ENCODE measurements around the gene ANKIB1. TPM values are rescaled to one million over a fixed set of nuclear protein-coding genes. Genes with fewer than 3 reads are reported as not detected.

ANKIB1 gene, protein sequence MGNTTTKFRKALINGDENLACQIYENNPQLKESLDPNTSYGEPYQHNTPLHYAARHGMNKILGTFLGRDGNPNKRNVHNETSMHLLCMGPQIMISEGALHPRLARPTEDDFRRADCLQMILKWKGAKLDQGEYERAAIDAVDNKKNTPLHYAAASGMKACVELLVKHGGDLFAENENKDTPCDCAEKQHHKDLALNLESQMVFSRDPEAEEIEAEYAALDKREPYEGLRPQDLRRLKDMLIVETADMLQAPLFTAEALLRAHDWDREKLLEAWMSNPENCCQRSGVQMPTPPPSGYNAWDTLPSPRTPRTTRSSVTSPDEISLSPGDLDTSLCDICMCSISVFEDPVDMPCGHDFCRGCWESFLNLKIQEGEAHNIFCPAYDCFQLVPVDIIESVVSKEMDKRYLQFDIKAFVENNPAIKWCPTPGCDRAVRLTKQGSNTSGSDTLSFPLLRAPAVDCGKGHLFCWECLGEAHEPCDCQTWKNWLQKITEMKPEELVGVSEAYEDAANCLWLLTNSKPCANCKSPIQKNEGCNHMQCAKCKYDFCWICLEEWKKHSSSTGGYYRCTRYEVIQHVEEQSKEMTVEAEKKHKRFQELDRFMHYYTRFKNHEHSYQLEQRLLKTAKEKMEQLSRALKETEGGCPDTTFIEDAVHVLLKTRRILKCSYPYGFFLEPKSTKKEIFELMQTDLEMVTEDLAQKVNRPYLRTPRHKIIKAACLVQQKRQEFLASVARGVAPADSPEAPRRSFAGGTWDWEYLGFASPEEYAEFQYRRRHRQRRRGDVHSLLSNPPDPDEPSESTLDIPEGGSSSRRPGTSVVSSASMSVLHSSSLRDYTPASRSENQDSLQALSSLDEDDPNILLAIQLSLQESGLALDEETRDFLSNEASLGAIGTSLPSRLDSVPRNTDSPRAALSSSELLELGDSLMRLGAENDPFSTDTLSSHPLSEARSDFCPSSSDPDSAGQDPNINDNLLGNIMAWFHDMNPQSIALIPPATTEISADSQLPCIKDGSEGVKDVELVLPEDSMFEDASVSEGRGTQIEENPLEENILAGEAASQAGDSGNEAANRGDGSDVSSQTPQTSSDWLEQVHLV
- 52.6 and 67.3 TPM in 2 replicates for total RNA-seq

DNA sequence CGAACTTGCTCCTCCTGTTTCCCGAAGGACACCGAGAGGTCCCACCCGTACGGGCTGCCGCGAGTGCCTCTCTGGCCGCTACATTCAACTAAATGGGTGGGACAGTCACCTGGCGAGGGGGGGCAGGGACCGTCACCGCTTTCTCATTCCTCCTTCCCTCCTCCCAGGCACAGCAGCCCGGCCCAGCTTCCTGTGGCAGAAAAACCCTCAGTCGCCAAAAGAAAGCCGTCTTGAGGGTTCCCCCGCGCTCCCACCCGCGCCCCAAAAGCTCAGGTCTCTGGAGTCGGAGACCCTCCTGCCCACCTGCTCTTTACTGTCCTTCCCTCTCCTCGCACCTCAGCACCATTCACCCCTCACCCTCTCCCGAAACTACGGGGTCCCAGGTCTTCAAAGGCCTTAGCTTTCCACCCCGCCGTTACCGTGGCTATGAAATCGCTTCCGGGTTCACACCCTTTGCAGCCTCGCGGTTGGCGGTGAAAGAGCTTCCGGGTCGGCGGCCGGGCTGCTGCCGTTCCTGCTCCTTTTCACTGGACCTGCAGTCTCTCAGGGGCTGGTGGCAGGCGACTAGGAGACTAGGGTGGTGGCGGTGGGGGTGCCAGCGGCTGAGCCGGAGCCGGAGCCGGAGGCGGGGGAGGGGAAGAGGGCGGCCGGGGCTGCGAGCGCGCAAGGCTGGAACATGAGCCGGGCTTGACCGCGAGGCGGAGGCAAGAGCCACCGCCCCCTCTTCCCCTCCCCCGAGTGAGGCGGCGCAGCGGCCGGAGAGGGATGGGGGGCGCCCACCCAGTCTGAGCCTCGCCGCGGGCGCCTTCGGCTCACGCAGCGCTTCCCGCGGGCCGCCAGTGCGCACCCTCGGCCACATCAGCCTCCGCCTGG is at the start of gene ANKIB1, which contains the start of gene KRIT1:
ANKIB1 (plus strand) TSS at position 488 of the 873 bp plus-strand sequence. CDS start 49,005 bp downstream, outside the sequence.
KRIT1 (minus strand) TSS at position 428 of the 873 bp plus-strand sequence. CDS start 3,779 bp downstream, outside the sequence.

DNA sequence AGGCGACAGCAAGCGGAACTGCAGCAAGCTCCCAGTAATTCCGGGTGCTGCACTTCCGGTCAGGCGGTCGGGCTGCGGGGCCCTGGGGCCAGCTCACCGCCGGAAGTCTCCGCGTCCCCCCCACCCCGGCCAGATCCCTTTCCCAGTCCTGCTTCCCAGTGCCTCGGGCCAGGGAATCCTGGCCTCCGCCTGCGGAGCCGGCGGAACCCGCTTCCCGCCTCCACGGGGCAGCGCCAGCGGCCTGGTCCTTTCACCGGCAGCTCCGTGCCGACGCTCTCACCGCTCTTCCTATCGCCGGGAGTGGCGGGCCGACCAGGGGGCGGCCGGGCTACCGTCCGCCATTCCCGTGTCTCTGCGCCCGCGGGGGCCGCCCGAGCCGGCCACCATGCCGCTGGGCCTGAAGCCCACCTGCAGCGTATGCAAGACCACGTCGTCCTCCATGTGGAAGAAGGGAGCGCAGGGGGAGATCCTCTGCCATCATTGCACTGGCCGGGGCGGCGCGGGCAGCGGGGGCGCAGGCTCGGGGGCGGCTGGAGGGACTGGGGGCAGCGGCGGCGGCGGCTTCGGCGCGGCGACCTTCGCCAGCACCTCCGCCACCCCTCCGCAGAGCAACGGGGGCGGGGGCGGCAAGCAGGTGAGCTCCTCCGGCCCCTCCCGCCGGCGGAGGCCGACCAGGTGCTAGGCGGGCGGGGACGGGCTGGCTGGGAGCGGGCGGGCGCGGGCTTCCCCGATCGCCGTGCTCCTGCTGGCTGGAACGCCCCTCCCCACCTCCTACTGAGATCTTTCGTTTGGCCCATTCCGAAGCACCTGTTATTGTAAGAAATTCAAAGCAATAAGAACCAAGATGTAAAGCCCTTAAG is 201.8 kb downstream of the ANKIB1 start, which contains the start of gene GATAD1:
GATAD1 (plus strand) TSS at position 138 of the 860 bp plus-strand sequence; CDS start at position 386, 248 bp downstream.

Small RNAs within 50 kb of the gene (small RNA-seq; reads per million reads assigned to genes)
- gene MIR1285-1 (not detected), gene RF00019 (not detected)

Other genes starting within 250 kb of the ANKIB1 start
- 178 and 281 TPM in 2 replicates for gene CYP51A1, start 111.5 kb upstream of the ANKIB1 start, total RNA-seq
- 0.07 and 0.13 TPM in 2 replicates for gene LRRD1, start 66.8 kb upstream of the ANKIB1 start, total RNA-seq
- 57.7 and 64.6 TPM in 2 replicates for gene KRIT1, start 60 bp upstream of the ANKIB1 start, total RNA-seq
- 26.7 and 29.5 TPM in 2 replicates for gene GATAD1, start 201.5 kb downstream of the ANKIB1 start, total RNA-seq
- gene ERVW-1, start 232.0 kb downstream of the ANKIB1 start, total RNA-seq, result not detected in 2 replicates

All from thoracic aorta endothelial cell (primary cell).